T-helper 17 cell (primary cell): ENCODE results near the gene DENND4C. TPM values are rescaled to one million over a fixed set of nuclear protein-coding genes. Genes with fewer than 3 reads are reported as not detected.
A peak's percentile ranks its signal among the peaks of the same experiment; 100 is the strongest.
"Not testable (repeated sequence)": the region's sequence is repeated elsewhere in the genome, so short reads cannot be mapped to it uniquely, and the experiment has no call there.

Experiments
- ATAC-seq: fragments of 150-1000 bp; cut with Tn5 transposase; 2 replicates; pipeline ENCODE4 v1.10.0; 2021; ENCODE audit warnings: mild to moderate bottlenecking, moderate library complexity
- DNase-seq, 3 donors: peaks; one replicate each; pipeline versions ENCODE4 v3.0.0 to v3.0.0-alpha.2; 2020 to 2021
- H3K9me3 ChIP-seq: one replicate; pipeline ENCODE4 v1.7.0; 2013; ENCODE audit warnings: low read length, mild to moderate bottlenecking; ENCODE audit not compliant: control insufficient read depth, poor library complexity, severe bottlenecking
- H3K27ac Mint-ChIP-seq: one replicate; pipeline ENCODE4 v1.8.0; 2022; ENCODE audit warnings: mild to moderate bottlenecking, moderate library complexity, mixed read lengths
- H3K27me3 Mint-ChIP-seq: one replicate; pipeline ENCODE4 v1.8.0; 2022; ENCODE audit warnings: mixed read lengths
- H3K36me3 Mint-ChIP-seq: one replicate; pipeline ENCODE4 v1.8.0; 2022; ENCODE audit warnings: low read depth, mixed read lengths
- H3K4me1 Mint-ChIP-seq: one replicate; pipeline ENCODE4 v1.8.0; 2022; ENCODE audit warnings: mild to moderate bottlenecking, mixed read lengths
- H3K4me3 Mint-ChIP-seq: one replicate; pipeline ENCODE4 v1.8.0; 2022; ENCODE audit warnings: mild to moderate bottlenecking, moderate library complexity, mixed read lengths
- total RNA-seq, 4 donors: library from RNA in 2 of 4; stranded (reverse) in 2 of 4; gene quantifications; one replicate each; pipeline ENCODE4 v1.2.3 and lab custom pipeline; 2022 to 2026

Gene DENND4C
- total RNA-seq, 2 donors from 2014 or later: 49.4 to 54.4 TPM

DNA sequence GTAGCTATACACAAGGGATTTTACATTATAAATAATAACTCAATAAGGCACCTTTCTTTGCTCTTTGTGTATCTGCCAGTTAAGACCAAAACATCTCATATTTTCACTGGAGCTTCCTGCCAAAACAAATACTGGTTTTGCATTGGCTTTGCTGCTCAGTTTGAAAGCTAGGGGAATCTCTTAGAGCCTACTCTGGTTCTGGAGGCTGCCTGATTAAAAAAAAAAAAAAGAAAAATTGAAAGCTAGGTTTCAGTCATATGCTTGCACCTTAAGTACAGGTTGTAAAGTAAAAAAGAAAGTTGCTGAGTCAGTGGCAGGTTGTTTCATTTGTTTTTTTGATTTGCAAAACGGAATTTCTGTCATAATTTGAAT is 2.3 kb downstream of the DENND4C start:
- DNase-seq (no peak), ATAC-seq (no peak)
- H3K9me3 ChIP-seq: no peaks in the 10 kb centered on the region
- Mint-ChIP-seq H3K27ac (no peak overlapping the region), H3K4me3 (no peak overlapping the region), H3K36me3 (no peaks in the 10 kb centered on the region), H3K4me1 (peaks cover 14% of the 10 kb centered on the region), H3K27me3 (no peaks in the 10 kb centered on the region)

DNA sequence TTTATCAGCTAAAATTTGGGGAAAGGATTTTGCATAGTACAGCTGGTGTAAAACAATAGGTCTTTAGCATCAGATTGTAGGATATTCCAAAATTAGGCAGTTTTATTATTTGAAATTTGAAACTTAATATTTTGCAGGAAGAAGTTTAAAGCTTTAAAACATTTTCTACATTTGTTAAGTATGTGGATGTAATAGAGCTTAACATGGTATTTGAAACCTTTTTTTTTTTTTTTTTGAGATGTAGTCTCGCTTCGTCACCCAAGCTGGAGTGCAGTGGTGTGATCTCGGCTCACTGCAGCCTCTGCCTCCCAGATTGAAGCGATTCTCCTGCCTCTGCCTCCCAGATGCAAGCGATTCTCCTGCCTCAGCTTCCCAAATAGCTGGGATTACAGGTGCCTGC is 2.9 kb downstream of the DENND4C start:
- DNase-seq (no peak), ATAC-seq (no peak)
- H3K9me3 ChIP-seq: no peaks in the 10 kb centered on the region
- H3K27ac Mint-ChIP-seq: no peak overlapping the region
- H3K4me3 Mint-ChIP-seq: no peak overlapping the region
- H3K36me3 Mint-ChIP-seq: no peaks in the 10 kb centered on the region
- H3K27me3 Mint-ChIP-seq: no peaks in the 10 kb centered on the region
- peaks cover 14% of the 10 kb centered on the region for H3K4me1 Mint-ChIP-seq

- DNase-seq (no peak), ATAC-seq (no peak)
- H3K4me1 Mint-ChIP-seq: peaks cover 31% of the 10 kb centered on the region
- no peaks in the 10 kb centered on the region for H3K27me3 Mint-ChIP-seq
- no peak overlapping the region for H3K27ac Mint-ChIP-seq
- H3K36me3 Mint-ChIP-seq: no peaks in the 10 kb centered on the region
- no peak overlapping the region for H3K4me3 Mint-ChIP-seq
- no peaks in the 10 kb centered on the region for H3K9me3 ChIP-seq
Observed at GRCh38 chr9:19239955-19240354, 9.5 kb downstream of the DENND4C start.

- H3K27ac Mint-ChIP-seq: no peak overlapping the region
- H3K27me3 Mint-ChIP-seq: no peaks in the 10 kb centered on the region
- peaks cover 35% of the 10 kb centered on the region for H3K4me1 Mint-ChIP-seq
- no peaks in the 10 kb centered on the region for H3K9me3 ChIP-seq
- no peaks in the 10 kb centered on the region for H3K36me3 Mint-ChIP-seq
- no peak for DNase-seq
- no peak overlapping the region for H3K4me3 Mint-ChIP-seq
- no peak for ATAC-seq
Observed at GRCh38 chr9:19241728-19242127, 11.2 kb downstream of the DENND4C start.

- Mint-ChIP-seq H3K4me3 (no peak overlapping the region), H3K27me3 (no peaks in the 10 kb centered on the region), H3K4me1 (peaks cover 43% of the 10 kb centered on the region), H3K27ac (no peak overlapping the region), H3K36me3 (no peaks in the 10 kb centered on the region)
- DNase-seq (no peak), ATAC-seq (no peak)
- H3K9me3 ChIP-seq: no peaks in the 10 kb centered on the region
Observed at GRCh38 chr9:19243366-19244033, 13.0 kb downstream of the DENND4C start.

DNA sequence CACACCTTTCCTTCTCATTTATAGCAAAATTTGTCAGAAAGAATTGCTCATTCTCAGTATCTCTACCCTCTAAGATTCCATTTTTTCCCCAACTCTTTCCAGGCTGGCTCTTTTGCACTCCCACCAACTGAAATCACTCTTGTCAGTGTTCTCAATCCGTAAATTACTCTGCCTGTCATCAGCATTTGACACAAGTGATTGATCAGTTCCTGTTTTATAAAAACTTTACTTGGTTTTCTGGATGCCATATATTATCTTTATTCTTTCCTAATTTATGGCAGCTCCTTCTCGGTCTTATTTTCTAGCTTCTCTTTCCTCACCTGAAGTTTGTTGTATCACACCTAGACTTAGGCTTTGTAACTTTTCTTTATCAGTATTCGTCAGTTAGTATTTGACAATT is 16.4 kb downstream of the DENND4C start:
- DNase-seq: no peak
- Mint-ChIP-seq H3K4me3 (no peak overlapping the region), H3K27ac (peak overlapping the region; percentile 79), H3K27me3 (no peaks in the 10 kb centered on the region), H3K4me1 (peaks cover 52% of the 10 kb centered on the region), H3K36me3 (no peaks in the 10 kb centered on the region)
- ATAC-seq: no peak
- H3K9me3 ChIP-seq: no peaks in the 10 kb centered on the region

GRCh38 chr9:19247420-19247819 is 16.9 kb downstream of the DENND4C start:
- no peaks in the 10 kb centered on the region for H3K36me3 Mint-ChIP-seq
- ATAC-seq: no peak
- DNase-seq: no peak
- no peaks in the 10 kb centered on the region for H3K27me3 Mint-ChIP-seq
- H3K4me3 Mint-ChIP-seq: peak overlapping the region; percentile 0
- H3K9me3 ChIP-seq: no peaks in the 10 kb centered on the region
- H3K4me1 Mint-ChIP-seq: peaks cover 52% of the 10 kb centered on the region
- peak overlapping the region; percentile 88 for H3K27ac Mint-ChIP-seq

DNA sequence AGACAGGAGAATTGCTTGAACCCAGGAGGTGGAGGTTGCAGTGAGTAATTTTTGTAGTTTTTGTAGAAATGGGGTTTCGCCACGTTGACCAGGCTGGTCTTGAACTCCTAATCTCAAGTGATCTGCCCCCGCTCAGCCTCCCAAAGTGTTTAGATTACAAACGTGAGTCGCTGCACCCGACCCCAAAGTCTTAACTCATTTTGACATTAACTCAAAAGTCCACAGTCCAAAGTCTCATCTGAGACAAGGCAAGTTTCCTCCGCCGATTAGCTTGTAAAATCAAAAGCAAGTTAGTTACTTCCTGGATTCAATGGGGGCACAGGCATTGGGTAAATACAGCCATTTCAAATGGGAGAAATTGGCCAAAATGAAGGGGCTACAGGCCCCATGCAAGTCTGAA is 19.9 kb downstream of the DENND4C start:
- H3K4me1 Mint-ChIP-seq: peaks cover 56% of the 10 kb centered on the region

GRCh38 chr9:19251203-19251602 is 20.7 kb downstream of the DENND4C start:
- not testable (repeated sequence) for ATAC-seq, H3K9me3 ChIP-seq, H3K36me3 Mint-ChIP-seq, DNase-seq, H3K27me3 Mint-ChIP-seq, H3K4me3 Mint-ChIP-seq
- Mint-ChIP-seq H3K27ac (peak overlapping the region; percentile 41), H3K4me1 (peaks cover 49% of the 10 kb centered on the region)

More for the DNA sequence above, 19.9 kb downstream of the DENND4C start:
- ATAC-seq, DNase-seq, H3K36me3 Mint-ChIP-seq, H3K4me3 Mint-ChIP-seq, H3K27ac Mint-ChIP-seq, H3K9me3 ChIP-seq, H3K27me3 Mint-ChIP-seq: not testable (repeated sequence)

DNA sequence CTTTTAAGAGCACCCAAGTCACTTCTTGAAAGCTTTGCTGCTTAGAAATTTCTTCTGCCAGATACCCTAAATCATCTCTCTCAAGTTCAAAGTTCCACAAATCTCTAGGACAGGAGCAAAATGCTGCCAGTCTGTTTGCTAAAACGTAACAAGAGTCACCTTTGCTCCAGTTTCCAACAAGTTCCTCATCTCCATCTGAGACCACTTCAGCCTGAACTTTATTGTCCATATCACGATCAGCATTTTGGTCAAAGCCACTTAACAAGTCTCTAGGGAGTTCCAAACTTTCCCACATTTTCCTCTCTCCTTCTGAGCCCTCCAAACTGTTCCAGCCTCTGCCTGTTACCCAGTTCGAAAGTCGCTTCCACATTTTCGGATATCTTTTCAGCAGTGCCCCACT is 21.1 kb downstream of the DENND4C start:
- not testable (repeated sequence) for H3K4me3 Mint-ChIP-seq, H3K9me3 ChIP-seq, DNase-seq, H3K36me3 Mint-ChIP-seq, H3K27me3 Mint-ChIP-seq, ATAC-seq
- Mint-ChIP-seq H3K4me1 (peaks cover 47% of the 10 kb centered on the region), H3K27ac (peak overlapping the region; percentile 41)

DNA sequence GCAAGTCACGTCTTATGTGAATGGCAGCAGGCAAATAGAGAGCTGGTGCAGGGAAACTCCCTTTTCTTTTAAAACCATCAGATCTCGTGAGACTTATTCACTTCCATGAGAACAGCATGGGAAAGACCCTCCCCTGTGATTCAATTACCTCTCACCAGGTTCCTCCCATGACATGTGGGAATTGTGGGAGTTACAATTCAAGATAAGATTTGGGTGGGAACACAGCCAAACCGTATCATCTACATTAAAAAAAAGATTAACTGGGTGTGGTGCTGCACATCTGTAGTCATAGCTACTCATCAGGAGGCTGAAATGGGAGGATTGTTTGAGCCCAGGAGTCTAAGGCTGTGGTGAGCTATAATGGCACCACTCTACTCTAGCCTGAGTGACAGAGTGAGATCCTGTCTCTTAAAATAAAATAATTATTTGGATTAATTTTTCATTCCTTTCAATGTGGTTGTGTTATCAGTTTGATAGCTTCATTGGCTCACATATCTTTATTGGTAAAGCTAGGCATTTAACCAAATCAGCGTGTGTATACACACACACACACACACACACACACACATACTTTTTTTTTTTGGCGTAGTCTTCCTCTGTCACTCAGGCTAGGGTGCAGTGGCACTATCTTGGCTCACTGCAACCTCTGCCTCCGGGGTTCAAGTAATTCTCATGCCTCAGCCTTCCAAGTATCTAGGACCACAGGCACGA is 21.8 kb downstream of the DENND4C start:
- H3K9me3 ChIP-seq: no peaks in the 10 kb centered on the region
- H3K4me1 Mint-ChIP-seq: peaks cover 46% of the 10 kb centered on the region
- H3K4me3 Mint-ChIP-seq: no peak overlapping the region
- H3K27ac Mint-ChIP-seq: peak overlapping the region; percentile 41
- no peak for ATAC-seq
- H3K36me3 Mint-ChIP-seq: no peaks in the 10 kb centered on the region
- H3K27me3 Mint-ChIP-seq: no peaks in the 10 kb centered on the region
- DNase-seq: no peak

DNA sequence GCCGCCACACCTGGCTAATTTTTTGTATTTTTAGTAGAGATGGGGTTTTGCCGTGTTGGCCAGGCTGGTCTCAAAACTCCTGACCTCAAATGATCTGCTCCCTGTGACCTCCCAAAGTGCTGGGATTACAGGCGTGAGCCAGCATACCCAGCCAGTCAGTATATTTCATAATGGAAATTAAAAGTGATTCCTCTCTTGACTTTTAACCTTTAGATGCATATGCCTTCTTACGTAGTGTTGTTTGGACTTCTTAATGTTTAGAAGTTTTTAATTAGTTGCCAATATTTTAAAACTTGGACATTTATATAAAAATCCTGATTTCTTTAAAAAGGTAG is 22.4 kb downstream of the DENND4C start:
- Mint-ChIP-seq H3K27me3 (no peaks in the 10 kb centered on the region), H3K27ac (peak overlapping the region; percentile 56), H3K4me3 (no peak overlapping the region), H3K4me1 (peaks cover 45% of the 10 kb centered on the region), H3K36me3 (no peaks in the 10 kb centered on the region)
- DNase-seq (no peak), ATAC-seq (no peak)
- H3K9me3 ChIP-seq: no peaks in the 10 kb centered on the region

DNA sequence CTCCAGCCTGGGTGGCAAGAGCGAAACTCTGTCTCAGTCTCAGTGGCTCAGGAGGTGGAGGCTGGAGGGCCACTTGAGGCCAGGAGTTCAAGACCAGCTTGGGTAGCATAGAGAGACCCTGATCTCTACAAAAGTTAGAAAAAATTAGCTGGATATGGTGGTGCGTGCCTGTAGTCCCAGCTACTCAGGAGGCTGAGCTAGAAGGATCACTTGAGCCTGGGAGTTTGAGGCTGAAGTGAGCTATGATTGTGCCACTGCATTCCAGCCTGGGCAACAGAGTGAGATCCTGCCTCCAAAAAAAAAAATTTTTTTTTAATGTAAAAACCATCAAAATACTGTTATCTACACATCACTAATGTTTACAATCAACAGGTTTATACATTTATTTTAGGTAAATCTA is 24.6 kb downstream of the DENND4C start:
- ATAC-seq (no peak), DNase-seq (no peak)
- Mint-ChIP-seq H3K4me3 (no peak overlapping the region), H3K4me1 (peaks cover 42% of the 10 kb centered on the region), H3K27ac (peak overlapping the region; percentile 57), H3K36me3 (no peaks in the 10 kb centered on the region), H3K27me3 (no peaks in the 10 kb centered on the region)
- H3K9me3 ChIP-seq: no peaks in the 10 kb centered on the region

DNA sequence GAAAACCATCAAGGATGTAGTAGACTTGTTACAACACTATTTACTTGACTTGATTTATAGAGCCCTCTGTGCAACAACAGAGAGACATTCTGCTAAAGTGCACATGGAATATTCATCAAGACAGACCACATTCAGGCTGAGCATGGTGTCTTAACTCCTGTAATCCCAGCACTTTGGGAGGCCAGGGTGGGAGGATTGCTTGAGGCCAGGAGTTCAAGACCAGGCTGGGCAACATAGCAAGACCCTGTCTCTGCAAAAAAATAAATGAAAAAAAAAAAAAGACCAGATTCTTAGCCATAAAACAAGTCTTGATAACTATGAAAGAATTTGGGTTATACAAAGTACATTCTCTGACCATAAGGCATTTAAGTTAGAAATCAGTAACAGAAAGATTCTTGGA is 25.3 kb downstream of the DENND4C start:
- no peak for DNase-seq
- ATAC-seq: no peak
- no peak overlapping the region for H3K4me3 Mint-ChIP-seq
- peaks cover 41% of the 10 kb centered on the region for H3K4me1 Mint-ChIP-seq
- no peaks in the 10 kb centered on the region for H3K36me3 Mint-ChIP-seq
- no peaks in the 10 kb centered on the region for H3K9me3 ChIP-seq
- no peaks in the 10 kb centered on the region for H3K27me3 Mint-ChIP-seq
- H3K27ac Mint-ChIP-seq: no peak overlapping the region
